Neutrophil (primary cell): ENCODE results near the gene STRN3.
"Not testable (repeated sequence)": the region's sequence is repeated elsewhere in the genome, so short reads cannot be mapped to it uniquely, and the experiment has no call there.

Experiments
- H3K27ac ChIP-seq: fragments of 200-600 bp; sonication (generic); 2 replicates; pipeline ENCODE4 v1.5.1; 2016; ENCODE audit warnings: mild to moderate bottlenecking, moderate library complexity
- H3K27me3 ChIP-seq: fragments of 200-600 bp; sonication (generic); 2 replicates; pipeline ENCODE4 v1.6.0; 2016; ENCODE audit warnings: mild to moderate bottlenecking
- H3K36me3 ChIP-seq: fragments of 200-600 bp; sonication (generic); 2 replicates; pipeline ENCODE4 v1.5.1; 2017
- H3K4me1 ChIP-seq, 2 experiments: fragments of 200-600 bp in 1 of 2; sonication (generic) in 1 of 2; 1 replicate in 1 of 2; 2 replicates in 1 of 2; pipeline versions ENCODE4 v1.5.1 to v1.6.1; 2013 to 2016; ENCODE audit warnings: low read depth in 1 of 2, low read length in 1 of 2, mild to moderate bottlenecking in 1 of 2, moderate library complexity in 1 of 2; ENCODE audit not compliant: control insufficient read depth in 1 of 2, insufficient read depth in 1 of 2
- H3K4me3 ChIP-seq, 2 experiments: fragments of 200-600 bp in 1 of 2; sonication (generic) in 1 of 2; 1 replicate in 1 of 2; 2 replicates in 1 of 2; pipeline ENCODE4 v1.5.1; 2013 to 2016; ENCODE audit warnings: low read depth in 1 of 2, low read length in 1 of 2, mild to moderate bottlenecking in 1 of 2, moderate library complexity in 1 of 2
- H3K9me3 ChIP-seq: fragments of 200-600 bp; sonication (generic); 2 replicates; pipeline ENCODE4 v1.5.1; 2016
- TF ChIP-seq, protein P1 (sequence below): fragments of 200-600 bp; sonication (generic); IDR thresholded peaks from 2 replicates; pipeline ENCODE4 v1.5.1; 2016; ENCODE audit warnings: antibody characterized with exemption

The STRN3 gene

DNA sequence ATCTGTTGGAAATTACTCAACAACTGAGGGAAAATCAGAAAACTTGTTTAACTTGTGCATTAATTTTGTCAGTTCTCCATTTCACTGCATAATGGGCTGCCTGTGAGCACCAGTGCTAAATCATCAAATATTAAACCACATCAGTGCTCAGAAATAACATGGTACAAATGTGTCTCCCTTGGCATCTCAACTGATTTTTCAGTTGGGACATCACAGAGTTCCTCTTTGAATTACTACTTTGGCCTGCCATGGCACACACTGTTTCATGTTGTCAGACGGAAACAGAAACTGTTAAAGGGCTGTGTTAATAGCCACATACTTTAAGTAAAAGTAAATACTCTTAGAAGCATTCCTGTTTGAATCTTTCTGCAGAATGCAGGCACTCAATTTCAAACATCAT lies 42.1 kb upstream of the STRN3 start:
- Histone ChIP-seq H3K4me3 (no peak overlapping the region), H3K27me3 (no peaks in the 10 kb centered on the region), H3K9me3 (no peaks in the 10 kb centered on the region), H3K36me3 (no peaks in the 10 kb centered on the region), H3K4me1 (peaks cover 7 to 8% of the 10 kb centered on the region in 2 experiments), H3K27ac (no peak overlapping the region)
- TF ChIP-seq, protein P1, sequence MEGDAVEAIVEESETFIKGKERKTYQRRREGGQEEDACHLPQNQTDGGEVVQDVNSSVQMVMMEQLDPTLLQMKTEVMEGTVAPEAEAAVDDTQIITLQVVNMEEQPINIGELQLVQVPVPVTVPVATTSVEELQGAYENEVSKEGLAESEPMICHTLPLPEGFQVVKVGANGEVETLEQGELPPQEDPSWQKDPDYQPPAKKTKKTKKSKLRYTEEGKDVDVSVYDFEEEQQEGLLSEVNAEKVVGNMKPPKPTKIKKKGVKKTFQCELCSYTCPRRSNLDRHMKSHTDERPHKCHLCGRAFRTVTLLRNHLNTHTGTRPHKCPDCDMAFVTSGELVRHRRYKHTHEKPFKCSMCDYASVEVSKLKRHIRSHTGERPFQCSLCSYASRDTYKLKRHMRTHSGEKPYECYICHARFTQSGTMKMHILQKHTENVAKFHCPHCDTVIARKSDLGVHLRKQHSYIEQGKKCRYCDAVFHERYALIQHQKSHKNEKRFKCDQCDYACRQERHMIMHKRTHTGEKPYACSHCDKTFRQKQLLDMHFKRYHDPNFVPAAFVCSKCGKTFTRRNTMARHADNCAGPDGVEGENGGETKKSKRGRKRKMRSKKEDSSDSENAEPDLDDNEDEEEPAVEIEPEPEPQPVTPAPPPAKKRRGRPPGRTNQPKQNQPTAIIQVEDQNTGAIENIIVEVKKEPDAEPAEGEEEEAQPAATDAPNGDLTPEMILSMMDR, result no peak

DNA sequence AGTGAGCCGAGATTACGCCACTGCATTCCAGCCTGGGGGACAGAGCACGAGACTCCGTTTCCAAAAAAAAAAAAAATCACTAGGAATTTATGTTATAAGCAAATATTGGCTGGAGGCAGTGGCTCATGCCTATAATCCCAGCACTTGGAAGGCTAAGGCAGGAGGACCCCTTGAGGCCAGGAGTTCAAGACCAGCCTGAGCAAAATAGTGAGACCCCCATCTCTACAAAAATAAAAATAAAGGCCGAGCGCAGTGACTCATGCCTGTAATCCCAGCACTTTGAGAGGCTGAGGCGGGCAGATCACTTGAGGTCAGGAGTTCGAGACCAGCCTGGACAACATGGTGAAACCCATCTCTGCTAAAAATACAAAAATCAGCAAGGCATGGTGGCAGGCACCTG lies 36.7 kb upstream of the STRN3 start:
- not testable (repeated sequence) for H3K27ac ChIP-seq, H3K9me3 ChIP-seq, H3K4me1 ChIP-seq, H3K4me3 ChIP-seq, H3K36me3 ChIP-seq, H3K27me3 ChIP-seq

DNA sequence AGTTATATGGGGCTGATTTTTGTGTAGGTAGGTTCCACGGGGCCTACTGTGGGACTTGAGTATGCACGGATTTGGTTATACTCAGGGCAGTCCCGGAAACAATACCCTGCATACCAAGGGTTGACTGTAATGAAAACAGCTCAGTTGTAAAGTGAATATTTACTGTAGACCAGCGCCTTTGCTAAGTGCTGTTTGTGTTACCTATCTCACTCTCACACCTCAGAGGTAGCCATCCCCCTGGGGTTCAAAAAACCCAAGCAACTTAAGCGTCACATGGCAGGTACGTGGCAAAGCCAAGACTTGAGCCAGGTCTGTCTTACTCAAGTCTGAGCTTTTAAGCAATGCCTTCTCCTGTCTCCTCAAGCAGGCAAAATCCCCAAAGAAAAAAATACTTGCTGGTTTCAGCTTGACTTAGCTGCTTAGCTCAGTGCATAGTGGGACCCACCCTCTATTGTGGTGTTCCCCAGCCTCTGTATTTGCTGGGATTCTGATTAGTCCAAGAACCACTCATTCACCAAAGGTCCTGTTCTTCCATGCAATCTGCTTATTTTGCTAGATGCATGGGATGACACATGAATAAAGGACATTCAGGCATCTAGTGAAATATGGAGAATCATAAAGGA lies 34.2 kb upstream of the STRN3 start:
- Histone ChIP-seq H3K4me3 (no peak overlapping the region), H3K4me1 (peaks cover 0 to 3% of the 10 kb centered on the region in 2 experiments), H3K27me3 (no peaks in the 10 kb centered on the region), H3K27ac (no peak overlapping the region), H3K36me3 (no peaks in the 10 kb centered on the region), H3K9me3 (no peaks in the 10 kb centered on the region)
- TF ChIP-seq, protein P1, result no peak

DNA sequence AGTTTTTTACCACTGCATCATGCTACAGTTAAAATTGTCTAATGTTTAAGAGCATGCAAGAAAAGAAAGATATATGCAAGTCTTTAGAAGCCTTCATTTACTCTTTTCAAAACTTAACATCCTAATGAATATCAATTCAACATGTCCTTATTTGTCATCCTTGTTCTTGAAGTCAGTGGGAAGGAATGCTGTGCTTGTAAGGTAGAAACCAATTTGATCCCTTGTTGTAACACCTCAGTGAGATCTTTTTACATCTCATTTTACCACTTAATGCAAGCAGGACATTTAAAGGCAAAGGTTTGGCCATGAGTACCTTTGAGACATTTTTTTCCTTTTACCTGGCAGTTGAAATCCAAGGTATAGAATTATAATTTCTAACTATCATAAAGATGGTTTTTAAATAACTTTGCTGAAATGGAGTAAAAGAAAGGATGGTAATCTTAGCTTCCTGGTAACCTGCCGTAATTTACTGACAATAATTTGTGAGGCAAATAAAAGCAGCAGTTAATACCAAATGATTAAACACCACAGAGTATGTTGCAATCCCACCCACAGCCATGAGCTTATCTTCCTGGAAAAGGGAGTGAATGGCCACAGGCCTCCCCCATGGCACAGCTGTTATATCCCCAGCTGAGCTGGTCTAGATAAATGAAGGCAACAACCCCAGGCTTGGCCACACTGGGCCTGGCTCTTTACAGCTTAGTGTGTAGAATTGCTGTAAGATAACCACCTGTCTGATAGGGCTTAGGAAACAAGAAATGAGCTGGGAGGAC lies 33.2 kb upstream of the STRN3 start:
- Histone ChIP-seq H3K4me3 (no peak overlapping the region), H3K36me3 (no peaks in the 10 kb centered on the region), H3K27ac (no peak overlapping the region)

DNA sequence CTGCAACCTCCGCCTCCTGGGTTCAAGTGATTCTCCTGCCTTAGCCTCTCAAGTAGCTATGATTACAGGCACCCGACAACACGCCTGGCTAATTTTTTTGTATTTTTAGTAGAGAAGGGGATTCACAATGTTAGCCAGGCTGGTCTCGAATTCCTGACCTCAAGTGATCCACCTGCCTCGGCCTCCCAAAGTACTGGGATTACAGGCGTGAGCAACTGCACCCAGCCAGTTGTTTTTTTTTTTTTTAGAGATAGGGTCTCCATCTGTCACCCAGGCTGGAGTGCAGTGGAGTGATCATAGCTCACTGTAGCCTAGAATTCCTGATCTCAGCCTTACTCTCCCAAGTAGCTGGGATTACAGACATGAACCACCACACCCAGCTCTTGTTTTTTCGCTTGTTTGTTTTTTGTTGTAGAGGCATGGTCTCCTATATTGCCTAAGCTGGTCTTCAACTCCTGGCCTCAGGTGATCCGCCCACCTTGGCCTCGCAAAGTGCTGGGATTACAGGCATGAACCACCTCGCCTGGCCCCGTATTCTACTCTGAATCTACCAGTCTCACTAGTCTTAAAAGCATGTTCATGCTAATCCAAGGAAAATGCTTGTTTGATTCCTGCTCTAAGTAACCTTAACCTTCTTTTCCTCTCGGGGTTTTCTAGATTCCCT lies 31.7 kb upstream of the STRN3 start:
- H3K27me3 ChIP-seq, result no peaks in the 10 kb centered on the region
- no peaks in the 10 kb centered on the region for H3K9me3 ChIP-seq
- no peak overlapping the region for H3K4me3 ChIP-seq
- TF ChIP-seq, protein P1, result no peak
- peaks cover 0 to 3% of the 10 kb centered on the region in 2 experiments for H3K4me1 ChIP-seq
- no peaks in the 10 kb centered on the region for H3K36me3 ChIP-seq
- no peak overlapping the region for H3K27ac ChIP-seq

More for the DNA sequence above, 33.2 kb upstream of the STRN3 start:
- no peaks in the 10 kb centered on the region for H3K27me3 ChIP-seq
- H3K4me1 ChIP-seq, result peaks cover 0 to 3% of the 10 kb centered on the region in 2 experiments
- H3K9me3 ChIP-seq, result no peaks in the 10 kb centered on the region
- TF ChIP-seq, protein P1, result no peak

DNA sequence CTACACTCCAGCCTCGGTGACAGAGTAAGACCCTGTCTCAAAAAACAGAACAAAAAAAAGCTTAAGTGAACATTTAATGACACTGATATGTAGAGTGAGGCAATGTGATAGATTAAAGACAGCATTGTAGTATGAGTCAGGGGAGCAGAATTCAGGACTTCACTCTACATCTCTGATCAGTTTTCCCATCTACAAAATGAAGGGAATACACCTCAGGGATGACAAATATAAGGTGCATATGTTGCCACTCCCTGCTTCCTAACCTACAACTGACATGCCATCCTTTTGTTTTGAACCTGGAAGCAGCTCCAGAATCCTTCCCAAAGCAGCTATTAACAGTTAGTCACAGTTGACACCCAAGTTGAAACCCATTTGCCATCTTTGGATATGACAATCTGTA lies 30.9 kb upstream of the STRN3 start:
- H3K9me3 ChIP-seq, result no peaks in the 10 kb centered on the region
- no peaks in the 10 kb centered on the region for H3K27me3 ChIP-seq
- H3K27ac ChIP-seq, result no peak overlapping the region
- peaks cover 0 to 3% of the 10 kb centered on the region in 2 experiments for H3K4me1 ChIP-seq
- H3K36me3 ChIP-seq, result no peaks in the 10 kb centered on the region
- TF ChIP-seq, protein P1, result no peak
- no peak overlapping the region for H3K4me3 ChIP-seq

DNA sequence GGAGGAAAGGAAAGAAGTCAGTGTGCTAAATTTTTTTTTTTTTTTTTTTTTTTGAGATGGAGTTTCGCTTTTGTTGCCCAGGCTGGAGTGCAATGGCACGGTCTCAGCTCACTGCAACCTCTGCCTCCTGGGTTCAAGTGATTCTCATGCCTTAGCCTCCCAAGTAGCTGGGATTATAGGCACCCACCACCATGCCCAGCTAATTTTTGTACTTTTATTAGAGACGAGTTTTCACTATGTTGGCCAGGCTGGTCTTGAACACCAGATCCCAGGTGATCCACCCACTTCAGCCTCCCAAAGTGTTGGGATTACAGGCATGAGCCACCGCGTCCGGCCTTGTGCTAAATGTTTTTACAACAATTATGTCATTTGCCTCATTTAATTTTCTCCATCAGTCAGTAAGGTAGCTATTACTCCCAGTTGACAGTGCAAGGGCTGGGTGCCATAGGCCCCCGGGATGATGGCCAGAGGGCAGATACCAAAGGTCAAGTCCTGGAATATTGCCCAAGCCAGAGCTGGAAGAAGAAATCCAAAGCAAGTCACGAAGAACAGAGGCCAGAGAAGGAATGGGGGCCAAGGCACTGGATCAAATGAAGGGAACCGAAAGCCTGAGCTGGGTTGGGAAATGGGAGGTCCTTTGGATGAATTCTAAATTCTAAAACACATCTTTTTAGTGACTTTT lies 26.9 kb upstream of the STRN3 start:
- not testable (repeated sequence) for H3K27ac ChIP-seq, H3K27me3 ChIP-seq, H3K36me3 ChIP-seq, H3K9me3 ChIP-seq, H3K4me1 ChIP-seq, H3K4me3 ChIP-seq
